GM12865 (cell line): ENCODE results near the gene INPP4B.
"Not testable (repeated sequence)": the region's sequence is repeated elsewhere in the genome, so short reads cannot be mapped to it uniquely, and the experiment has no call there.

Source experiments
- DNase-seq: peaks from one replicate; pipeline ENCODE4 v3.0.0; 2010; ENCODE audit warnings: low read depth
- H3K4me3 ChIP-seq: 2 replicates; pipeline ENCODE4 v1.5.1; 2011; ENCODE audit warnings: mild to moderate bottlenecking, low read depth, low read length, control low read depth
- TF ChIP-seq, protein P1 (sequence below): IDR thresholded peaks from 2 replicates; pipeline ENCODE4 v1.5.1; 2011; ENCODE audit warnings: low read length, control low read depth, low read depth, inconsistent platforms; ENCODE audit not compliant: insufficient read depth; ENCODE audit errors: missing control alignments

The INPP4B gene

DNA sequence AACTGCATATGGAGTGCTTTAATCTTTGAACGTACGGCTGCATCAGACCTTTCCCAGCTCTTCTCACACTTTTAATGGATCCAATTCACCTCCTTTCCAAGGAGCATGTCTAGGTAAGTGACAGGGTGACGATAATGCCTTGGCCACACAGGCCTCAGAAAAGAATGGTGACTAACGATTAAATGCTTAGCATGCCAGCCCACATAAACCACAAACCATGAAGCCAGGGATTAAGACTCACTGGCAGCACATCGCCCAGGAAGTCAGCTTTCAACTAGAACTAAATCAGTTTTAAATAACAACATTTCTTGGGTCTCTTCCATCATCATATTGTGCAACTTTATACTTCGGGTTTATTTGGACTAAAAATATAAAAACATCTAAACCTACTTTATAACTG lies 28.7 kb downstream of the INPP4B start:
- DNase-seq, result no peak
- no peak overlapping the region for H3K4me3 ChIP-seq
- TF ChIP-seq, protein P1, sequence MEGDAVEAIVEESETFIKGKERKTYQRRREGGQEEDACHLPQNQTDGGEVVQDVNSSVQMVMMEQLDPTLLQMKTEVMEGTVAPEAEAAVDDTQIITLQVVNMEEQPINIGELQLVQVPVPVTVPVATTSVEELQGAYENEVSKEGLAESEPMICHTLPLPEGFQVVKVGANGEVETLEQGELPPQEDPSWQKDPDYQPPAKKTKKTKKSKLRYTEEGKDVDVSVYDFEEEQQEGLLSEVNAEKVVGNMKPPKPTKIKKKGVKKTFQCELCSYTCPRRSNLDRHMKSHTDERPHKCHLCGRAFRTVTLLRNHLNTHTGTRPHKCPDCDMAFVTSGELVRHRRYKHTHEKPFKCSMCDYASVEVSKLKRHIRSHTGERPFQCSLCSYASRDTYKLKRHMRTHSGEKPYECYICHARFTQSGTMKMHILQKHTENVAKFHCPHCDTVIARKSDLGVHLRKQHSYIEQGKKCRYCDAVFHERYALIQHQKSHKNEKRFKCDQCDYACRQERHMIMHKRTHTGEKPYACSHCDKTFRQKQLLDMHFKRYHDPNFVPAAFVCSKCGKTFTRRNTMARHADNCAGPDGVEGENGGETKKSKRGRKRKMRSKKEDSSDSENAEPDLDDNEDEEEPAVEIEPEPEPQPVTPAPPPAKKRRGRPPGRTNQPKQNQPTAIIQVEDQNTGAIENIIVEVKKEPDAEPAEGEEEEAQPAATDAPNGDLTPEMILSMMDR, result no peak

DNA sequence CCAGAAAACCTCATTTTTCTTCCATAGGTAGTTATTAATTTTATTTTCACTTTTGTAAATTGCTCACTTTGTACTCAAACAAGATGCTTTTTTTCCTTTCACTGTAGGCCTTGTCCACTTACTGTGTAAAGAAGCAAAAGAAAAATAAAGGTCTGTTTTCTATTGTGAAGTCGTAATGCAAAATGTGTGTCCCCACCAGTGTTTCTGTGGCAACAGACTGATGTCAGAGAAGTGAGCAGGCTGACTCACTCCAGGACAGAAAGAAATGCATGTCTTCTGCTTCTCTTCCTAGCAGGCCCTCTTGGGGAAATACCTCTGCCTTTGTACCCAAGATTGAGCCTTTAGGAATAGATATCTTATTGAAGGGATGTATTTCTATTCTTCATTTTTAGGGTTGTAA lies 30.3 kb downstream of the INPP4B start:
- H3K4me3 ChIP-seq, result no peak overlapping the region
- TF ChIP-seq, protein P1, result no peak
- DNase-seq, result peak; percentile 4

DNA sequence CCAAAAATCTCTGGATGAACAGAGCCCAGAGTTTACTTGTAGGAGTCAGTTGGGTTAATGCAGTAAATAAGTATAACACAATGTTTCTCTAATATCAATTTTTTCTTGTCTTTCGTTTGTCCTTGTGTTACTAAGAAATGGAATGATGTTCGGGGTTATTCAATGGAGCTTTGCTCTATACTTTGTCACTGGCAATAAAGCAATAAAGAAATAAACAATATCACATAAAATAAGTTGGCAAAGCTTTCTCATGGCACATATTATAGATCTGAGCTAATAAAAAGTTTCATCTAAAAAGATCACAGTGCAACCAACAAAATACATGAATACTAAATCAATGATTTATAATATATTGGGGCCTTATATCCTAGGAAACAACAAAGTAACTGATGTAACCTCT lies 32.7 kb downstream of the INPP4B start:
- no peak for DNase-seq
- TF ChIP-seq, protein P1, result no peak
- no peak overlapping the region for H3K4me3 ChIP-seq

DNA sequence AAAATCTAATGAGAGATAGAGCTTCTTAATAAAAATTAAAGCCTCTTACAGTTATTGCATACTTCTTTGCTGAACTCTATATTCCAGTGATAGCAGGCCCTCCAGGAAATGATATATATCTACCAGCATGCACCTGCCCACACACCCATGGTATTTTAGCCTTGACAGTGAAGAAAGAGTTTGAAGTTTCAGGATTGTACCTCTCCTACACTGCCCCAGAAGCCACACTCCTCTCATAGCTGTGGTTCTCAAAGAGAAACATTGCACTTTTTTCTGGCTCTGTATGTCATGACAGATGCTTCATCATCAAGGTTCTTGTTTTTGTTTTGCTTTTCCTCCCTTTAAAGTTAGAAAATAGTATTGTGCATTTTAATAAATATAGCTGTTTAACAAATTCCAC lies 34.0 kb downstream of the INPP4B start:
- H3K4me3 ChIP-seq, result no peak overlapping the region
- no peak for DNase-seq
- TF ChIP-seq, protein P1, result no peak

DNA sequence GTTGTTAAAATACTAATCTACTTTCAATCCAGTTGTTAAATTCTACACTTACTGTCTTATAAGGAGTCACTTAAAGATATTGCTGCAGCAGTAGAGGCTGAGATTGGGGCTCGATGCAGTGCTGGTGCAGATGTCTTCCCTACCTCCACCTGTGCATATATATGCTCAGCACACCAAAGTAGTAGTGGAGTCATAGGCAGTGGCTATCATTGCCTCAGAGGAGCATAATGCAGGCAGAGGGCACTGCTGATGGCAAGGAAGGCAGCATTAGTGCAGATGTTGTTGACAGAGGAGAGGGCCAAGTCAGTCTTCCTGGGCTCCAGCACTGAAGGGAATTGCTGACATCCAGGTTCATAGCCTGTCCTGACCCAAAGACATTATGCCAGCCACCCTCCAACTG lies 35.1 kb downstream of the INPP4B start:
- TF ChIP-seq, protein P1, result no peak
- no peak for DNase-seq
- no peak overlapping the region for H3K4me3 ChIP-seq

DNA sequence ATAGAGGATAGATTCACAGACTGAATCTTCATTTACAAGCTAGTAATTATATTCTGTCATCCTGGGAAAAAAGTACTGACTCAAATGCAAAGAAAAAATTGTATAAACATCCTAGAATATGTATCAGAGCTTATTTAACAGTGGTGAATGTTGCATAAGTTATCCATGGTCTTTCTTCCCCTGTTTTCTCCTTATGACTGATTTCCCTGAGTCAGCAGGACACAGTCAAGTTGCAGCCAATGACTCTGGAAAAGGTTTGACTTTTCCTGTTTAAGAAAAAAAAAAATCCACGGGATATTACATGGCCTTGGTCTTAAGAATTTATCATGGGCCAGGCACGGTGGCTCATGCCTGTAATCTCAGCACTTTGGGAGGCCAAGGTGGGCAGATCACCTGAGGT lies 36.5 kb downstream of the INPP4B start:
- DNase-seq, result no peak
- TF ChIP-seq, protein P1, result no peak
- no peak overlapping the region for H3K4me3 ChIP-seq

DNA sequence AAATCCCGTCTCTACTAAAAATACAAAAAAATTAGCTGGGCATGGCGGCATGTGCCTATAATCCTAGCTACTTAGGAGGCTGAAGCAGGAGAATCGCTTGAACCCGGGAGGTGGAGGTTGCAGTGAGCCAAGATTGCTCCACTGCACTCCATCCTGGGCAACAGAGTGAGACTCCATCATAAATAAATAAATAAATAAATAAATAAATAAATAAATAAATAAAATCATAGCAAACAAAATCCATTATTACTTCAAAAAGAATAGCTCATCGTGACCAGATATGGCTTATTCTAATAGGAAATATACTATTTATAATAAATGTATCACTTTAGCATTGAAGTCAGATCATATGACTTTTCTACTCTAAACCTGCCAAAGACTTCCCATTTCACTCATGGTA lies 42.2 kb downstream of the INPP4B start:
- DNase-seq, H3K4me3 ChIP-seq: not testable (repeated sequence)

DNA sequence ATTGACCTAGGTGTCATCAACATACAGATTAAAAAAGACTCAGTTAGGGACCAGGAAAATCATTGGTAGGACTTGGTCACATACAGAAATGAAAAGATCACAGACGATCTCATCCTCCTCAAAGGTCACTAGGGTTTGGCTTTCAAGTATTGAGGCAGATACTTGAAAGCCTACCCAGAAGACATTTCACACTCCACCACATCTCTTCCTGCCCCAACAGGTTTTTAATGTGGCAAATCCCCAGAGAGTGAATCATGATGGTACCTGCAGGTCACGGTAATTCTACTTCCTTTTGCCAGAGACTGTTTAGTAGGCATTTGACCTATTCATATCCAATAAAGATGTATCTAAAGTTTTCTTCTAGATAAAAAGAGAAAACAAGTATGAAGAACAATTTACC lies 44.1 kb downstream of the INPP4B start:
- H3K4me3 ChIP-seq, result no peak overlapping the region
- no peak for DNase-seq
- TF ChIP-seq, protein P1, result no peak
